H1 (cell line): ENCODE results near the gene CMTM3. TPM values are rescaled to one million over a fixed set of nuclear protein-coding genes. Genes with fewer than 3 reads are reported as not detected.

Experiments used
- POLR2A ChIP-seq, 2 experiments: IDR thresholded peaks; 1 replicate in 1 of 2; 2 replicates in 1 of 2; pipeline ENCODE4 v1.6.1; 2011; ENCODE audit warnings: low read depth in 2 of 2, low read length in 2 of 2, mild to moderate bottlenecking in 2 of 2; ENCODE audit errors: control extremely low read depth in 1 of 2
- polyA plus RNA-seq, 7 experiments: library from polyadenylated mRNA; depleted of rRNA in 3 of 7; stranded (reverse) in 5 of 7; unstranded in 2 of 7; fragments of >200 nt in 5 of 7; fragments of 200-250 nt in 2 of 7; gene quantifications; 1 replicate in 5 of 7; 2 replicates in 1 of 7; 4 replicates in 1 of 7; pipeline versions ENCODE4 v1.2.1 to v1.2.3, GENCODE V29; 2011 to 2013; ENCODE audit warnings: missing spikeins in 2 of 7, mixed read lengths in 2 of 7
- total RNA-seq: library from RNA; stranded (reverse); fragmentation: NEBNext Ultra II Directional; extraction: Animal tissue kit (Norgen Biotek cat#: 25700); gene quantifications from 2 replicates; pipeline ENCODE4 v1.2.1, GENCODE V29; 2021

The CMTM3 gene
- total and polyA plus RNA-seq, 2 of the 8 experiments (the other 6 are each of a cell fraction or from before 2014, with no cell fraction given) = 24.7 to 24.8 TPM

- no peak for TF ChIP-seq POLR2A (IDR thresholded peaks at IDR 0.05; ENCODE audit: control extremely low read depth in 1 of 2, low read depth in 2 of 2, low read length in 2 of 2)
Measured at GRCh38 chr16:66601471-66601870, 3.0 kb upstream of the CMTM3 start (continued).
